NCI-H524 treated with DMSO at 0.1 percent for 48 hours (cell line): ENCODE measurements around the gene ECE1.
"Not testable (repeated sequence)": the region's sequence is repeated elsewhere in the genome, so short reads cannot be mapped to it uniquely, and the experiment has no call there.

ENCODE experiments used
- DNase-seq: peaks from one replicate; lab custom pipeline; 2025; lab: John Stamatoyannopoulos, UW

Gene ECE1

DNA sequence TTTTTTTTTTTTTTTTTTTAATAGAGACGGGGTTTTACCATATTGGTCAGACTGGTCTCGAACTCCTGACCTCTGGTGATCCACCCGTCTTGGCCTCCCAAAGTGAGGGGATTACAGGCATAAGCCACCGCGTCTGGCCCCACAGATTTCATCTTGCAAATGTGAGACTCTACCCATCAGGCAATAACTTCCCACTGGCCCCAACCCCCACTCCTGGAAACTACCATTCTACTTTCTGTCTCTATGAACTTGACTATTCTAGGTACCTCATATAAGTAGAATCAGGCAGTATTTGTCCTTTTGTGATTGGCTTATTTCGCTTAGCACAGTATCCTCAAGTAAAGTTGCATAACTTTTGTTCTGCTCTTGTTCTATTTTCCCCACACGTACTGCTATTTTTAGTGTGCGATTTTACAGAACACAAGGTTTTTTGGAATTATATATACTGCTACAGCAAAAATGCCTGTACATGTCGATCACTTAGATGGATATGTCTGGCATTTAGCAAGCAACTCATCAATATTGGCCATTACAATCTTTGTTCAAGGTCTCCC is 40.2 kb downstream of the ECE1 start:
- DNase-seq = no peak

DNA sequence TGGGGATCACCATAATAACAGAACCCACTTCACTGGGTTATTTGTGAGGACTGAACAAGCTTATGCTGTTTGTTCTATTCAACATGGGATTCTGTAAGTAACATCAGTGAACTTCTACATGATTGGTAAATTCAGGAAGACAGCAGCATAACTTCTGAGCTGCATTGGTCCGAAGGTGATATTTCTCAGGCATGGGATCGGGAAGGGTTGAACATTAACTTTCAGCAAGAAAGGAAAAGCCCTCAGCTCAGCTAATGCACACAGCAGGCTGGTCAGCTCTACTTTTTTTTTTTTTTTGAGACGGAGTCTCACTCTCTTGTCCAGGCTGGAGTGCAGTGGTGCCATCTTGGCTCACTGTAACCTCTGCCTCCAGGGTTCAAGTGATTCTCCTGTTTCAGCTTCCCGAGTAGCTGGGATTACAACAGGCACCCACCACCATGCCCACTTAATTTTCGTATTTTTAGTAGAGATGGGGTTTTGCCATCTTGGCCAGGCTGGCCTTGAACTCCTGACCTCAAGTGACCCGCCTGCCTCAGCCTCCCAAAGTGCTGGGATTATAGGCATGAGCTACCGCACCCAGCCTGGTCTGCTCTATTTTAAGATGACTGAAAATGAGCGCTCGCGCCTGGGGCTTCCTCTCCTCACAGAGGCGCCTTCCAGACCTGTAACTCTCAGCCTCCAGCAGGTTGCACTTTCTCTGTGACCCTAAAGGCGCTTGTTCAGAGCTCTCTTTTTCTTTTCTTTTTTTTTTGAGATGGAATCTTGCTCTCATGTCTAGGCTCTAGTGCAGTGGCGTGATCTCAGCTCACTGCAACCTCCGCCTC is 42.2 kb downstream of the ECE1 start:
- DNase-seq = no peak

DNA sequence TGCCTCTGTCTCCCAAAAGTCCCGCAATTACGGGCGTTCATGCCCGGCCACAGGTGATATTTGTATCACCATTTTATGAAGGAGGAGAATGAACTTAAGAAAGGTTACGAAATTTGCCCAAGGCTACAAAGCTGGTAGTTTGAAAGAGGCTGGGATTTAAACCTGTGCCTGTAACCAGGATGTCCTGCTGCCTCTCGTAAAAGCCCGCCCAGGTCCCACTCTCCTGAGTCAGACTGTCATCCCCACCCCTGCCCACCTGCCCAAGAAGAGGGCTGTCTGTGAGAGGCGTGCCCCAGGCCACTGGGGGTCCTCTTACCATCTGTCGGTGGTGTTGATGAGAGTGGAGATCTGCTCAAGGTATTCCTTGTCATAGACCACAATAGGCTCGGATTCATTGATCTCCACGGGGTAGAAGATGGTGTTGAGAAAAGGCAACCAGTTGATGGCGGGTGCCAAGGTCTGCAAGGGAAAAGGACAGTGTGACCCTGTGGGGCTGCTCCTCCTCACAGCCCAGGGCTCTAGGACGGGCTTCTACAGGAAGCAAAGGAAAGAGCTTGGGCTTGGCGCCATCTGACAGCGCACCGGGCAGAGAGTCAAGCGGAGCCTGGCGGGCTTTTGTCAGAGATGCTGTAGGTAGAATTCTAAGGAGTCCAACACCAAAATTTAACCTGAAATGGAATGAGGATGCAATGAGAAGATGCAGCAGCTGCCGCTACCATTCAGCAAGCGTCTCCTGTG is 43.2 kb downstream of the ECE1 start:
- no peak for DNase-seq

DNA sequence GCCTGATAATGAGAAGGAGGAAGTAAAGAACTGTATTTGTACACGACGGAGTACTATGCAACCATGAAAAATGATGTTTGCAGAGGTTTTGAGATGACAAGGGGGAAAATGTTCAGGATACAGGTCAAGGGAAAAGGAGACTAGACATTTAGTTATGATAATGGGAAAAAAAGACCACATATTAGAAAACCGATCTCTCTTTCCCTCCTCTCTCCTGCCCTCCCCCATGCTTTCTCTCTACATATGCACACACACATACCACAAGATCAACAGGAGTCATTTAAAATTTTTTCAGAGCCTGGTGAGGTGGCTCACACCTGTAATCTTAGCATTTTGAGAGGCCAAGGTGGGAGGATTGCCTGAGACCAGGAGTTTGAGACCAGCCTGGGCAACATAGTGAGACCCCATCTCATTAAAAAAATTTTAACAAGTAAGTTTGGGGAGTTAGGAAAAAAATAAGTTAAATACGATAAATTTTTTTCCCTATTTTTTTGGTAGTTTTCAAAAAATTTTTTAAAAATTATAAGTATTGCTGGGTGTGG is 44.5 kb downstream of the ECE1 start:
- no peak for DNase-seq

DNA sequence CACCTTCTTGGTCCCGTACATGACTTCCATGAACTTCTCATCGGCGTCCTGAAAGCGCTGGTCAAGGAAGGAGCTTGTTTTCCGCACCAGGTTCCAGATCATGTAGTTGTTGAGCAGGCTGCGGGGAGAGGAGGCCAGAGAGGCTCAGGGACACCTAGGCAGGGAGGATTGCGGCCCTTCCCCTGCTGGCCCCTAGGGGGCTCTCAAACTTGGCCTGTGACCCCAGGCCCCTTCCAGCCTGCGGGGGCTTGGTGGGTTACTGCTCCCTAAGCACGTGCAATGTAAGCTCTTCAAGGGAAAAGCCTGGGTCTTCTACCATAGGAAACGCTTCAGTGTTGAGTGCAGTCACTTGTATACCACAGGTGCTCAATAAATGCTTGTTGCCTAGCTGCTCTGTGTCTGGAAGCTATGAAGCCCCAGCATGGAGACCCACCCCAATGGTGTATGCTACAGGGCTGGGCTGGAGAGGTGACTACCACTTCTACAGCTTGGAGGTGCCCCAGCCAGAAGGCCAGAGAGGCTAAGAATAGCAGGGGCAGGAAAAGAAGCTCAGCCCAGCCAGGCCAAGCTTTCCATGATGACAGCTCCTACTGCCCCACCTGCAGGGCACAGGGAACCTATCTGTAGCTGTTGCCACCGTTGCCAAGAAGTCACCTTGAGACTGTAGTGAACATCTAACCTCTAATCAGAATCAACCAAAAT is 45.1 kb downstream of the ECE1 start:
- DNase-seq = no peak

DNA sequence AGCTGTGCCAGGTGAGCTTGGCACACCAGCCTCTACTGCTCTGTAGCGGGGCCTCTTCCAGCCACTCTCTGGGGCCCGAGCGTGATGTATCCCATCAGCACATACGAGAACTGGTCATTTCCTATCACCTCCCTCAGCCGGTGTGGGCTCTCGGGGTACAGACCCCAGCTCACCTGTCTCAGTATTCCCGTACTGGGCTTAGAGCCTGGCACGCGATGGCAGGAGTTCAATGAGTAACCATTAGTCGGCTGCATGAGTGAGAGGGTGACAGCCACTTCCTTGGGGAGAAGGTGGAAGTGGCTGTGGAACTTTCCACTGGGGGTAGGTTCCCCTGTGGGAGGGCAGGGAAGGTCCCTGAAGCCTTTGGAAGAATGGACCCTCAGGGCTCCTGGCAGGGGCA is 46.1 kb downstream of the ECE1 start:
- no peak for DNase-seq

DNA sequence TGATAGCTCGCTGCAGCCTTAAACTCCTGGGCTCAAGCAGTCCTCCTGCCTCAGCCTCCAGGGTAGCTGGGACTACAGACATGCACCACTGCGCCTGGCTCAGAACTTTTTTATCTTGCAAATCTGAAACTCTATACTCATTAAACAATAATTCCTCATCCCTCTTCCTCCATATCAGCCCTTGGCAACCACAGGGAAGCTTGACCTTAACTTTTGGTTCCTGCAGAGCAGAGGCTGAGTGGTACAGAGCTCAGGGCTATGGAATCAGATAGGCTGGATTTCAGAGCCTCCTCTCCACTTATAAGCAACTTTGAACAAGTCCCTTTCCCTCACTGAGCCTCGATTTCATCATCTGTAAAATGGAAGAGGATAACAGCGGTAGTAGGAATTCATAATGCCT is 47.4 kb downstream of the ECE1 start:
- DNase-seq = no peak

DNA sequence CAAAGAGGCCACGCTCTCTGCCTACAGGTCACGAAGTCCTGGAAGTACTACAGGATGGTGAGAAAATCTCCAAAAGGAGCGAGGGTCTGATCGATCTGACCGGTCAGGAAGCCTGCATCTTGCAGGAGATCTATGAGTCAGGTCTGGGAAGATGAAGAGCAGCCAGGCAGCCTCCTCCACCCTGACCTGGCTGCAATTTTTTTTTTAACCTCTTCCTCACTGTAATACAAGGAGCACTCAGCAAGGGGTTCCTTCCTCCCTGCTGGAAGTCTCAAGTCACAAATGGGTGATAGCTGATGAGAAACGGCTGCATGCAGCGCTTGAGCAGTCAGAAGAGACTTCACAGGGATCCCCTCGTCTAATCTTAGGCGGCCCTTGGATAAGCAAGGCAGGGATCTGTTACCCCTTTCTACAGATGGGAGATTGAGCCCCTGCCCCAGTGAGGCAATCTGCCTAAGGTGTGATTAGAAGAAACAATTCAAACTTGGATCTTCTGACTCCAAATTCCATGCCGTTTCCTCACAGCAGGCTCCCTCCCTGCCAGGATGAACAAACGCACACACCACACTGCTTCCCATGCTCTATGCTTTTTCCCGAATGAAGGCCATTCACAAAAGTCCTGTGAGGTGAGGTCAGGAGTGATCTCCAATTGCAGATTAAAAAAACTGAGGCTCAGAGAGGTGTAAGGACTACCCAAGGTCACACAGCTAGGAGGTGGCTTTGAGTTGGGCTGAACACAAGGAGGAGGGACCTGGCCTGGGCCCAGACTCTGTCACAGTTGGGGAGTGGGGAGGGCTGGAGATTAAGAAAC is 48.3 kb downstream of the ECE1 start:
- no peak for DNase-seq

DNA sequence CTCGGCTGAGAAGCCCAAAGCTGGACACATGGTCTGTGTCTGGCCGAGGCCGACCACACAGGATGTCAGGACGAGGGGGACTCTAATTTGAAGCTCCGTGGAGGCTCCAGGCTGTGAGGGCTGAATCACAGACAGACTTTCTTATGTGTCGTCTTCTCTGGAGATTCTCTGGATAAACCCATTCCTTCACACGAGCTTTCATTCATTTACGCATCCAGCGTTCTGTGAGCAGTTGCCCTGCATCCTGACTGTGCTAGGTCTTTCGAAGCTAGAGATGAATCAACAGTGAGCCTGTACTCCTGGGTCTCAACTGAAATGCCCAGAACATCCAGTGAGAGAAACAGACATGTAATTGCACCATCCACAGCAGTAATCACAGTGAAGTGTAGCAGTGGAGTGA is 49.6 kb downstream of the ECE1 start:
- no peak for DNase-seq

DNA sequence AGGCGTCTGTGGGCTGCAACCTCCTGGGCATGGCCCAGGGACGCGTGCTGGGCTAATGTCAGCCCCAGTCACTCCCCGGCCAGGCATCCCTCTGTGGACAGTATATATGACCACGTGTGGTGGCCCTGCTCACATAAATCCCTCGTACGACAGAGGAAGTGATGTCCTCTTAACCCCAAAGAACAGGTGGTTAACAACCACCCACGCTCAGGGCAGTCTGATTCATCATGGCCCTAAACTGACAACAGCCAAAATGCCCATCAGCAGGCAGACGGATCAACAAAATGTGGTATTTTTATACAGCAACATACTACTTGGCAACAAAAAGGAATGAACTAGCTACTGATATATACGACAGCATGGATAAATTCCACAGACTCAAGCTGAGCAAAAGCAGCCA is 51.0 kb downstream of the ECE1 start:
- no peak for DNase-seq

DNA sequence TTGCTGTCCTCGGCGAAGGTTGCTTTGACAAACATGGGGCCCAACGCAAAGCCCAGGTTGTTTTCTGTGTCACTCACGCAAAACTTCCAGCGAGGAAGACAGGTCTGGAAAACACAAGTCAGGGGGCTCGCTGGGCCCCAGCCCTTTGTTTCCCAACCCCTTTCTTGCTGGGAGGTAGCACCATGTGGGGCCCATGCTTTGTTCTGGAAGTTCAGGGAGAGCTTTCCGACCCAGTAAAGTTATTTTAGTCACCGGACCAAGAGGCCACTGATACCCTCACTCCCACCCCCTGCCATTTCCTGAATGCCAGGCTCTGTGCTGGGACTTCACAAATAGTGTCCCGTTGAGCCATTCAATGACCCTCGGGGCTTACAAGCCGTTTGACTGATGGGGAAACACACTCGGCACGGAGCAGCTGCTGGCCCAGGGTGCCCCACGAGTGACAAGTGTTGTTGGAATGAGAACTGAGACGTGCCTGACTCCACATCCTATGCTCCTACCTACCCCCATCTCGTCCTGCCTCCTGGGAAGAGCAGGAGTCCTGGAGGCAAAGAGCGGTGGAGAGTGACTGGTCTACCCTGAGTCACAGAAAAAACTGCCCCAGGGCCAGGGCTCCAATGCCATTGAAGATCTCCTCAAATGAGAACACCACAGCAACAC is 52.0 kb downstream of the ECE1 start:
- DNase-seq = no peak

DNA sequence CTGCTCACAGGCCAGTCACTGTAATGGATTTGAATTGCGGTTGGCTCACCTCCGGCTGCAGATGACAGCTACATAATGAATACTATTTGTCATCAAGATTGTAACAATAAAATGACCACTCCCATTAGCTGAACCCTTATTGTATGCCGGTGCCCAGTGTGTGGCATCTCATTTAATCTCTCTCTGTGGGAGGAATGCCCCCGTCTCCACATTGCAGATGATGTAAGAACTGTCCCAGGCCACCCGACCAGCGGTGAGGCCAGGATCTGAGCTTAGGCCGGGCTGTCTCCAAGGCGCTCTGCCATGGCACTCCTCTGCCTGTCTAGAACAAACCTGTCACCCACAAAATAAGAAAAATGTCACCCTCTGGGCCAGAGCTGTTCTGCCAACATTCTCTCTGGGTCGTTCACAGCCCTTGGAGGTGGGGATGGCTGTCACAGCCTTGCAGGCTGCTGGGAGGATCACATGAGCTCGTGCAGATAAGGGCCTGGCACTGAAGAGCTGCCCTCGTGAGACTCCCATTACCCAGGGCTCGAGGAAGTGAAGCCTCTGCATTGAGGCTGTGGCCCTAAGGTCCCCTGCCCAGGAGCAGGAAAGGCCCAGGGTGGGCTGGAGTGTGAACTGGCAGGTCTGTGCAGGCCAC is 52.7 kb downstream of the ECE1 start:
- DNase-seq = no peak

DNA sequence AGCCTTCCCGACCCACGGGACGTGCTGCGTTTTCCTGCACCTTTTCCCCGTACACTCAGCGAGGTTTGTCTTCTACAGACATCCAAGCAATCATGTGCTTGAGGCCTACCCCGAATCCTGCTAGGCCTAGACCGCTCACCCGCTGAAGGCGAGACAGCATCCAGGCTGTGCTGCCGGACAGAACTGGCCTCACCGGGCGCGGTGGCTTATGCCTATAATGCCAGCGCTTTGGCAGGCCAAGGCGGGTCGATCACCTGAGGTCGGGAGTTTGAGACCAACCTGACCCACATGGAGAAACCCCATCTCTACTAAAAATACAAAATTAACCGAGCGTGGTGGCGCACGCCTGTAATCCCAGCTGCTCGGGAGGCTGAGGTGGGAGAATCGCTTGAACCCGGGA is 54.1 kb downstream of the ECE1 start:
- no peak for DNase-seq

DNA sequence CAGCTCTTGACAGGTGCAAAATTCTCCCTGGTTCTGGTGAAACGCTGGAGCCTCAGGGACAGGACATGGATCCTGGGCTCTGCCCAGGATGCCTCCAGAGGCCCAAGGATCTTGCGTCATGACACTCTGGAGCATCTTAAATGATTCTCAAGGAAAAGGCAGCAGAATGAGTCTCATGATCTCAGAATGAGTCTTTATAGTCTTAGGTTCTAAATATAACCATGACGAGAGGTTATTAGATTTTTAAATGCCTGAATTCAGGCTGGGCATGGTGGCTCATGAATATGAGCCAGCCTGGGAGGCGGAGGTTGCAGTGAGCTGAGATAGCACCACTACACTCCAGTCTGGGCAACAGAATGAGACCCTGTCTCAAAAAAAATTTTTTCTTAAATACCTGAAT is 55.5 kb downstream of the ECE1 start:
- DNase-seq = no peak

DNA sequence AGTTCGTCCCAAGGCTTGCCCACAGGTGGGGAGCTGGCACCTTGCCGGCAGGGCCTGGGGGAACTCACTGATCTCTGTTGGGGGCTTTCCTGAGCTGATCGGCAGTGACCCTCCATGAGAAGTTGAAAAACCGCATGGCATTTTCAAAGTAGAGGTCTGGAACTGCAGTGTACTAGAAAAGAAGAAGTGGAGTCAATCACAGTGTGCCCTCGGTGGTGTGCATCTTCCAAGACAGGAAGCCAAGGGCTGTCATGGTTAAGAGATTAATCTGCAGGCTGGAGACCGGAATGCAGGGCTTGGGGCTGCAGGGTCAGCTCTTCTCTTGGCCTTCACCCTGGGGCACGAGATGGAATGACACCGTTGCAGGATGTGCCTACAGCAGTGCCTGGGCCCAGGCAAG is 56.8 kb downstream of the ECE1 start:
- DNase-seq = no peak

DNA sequence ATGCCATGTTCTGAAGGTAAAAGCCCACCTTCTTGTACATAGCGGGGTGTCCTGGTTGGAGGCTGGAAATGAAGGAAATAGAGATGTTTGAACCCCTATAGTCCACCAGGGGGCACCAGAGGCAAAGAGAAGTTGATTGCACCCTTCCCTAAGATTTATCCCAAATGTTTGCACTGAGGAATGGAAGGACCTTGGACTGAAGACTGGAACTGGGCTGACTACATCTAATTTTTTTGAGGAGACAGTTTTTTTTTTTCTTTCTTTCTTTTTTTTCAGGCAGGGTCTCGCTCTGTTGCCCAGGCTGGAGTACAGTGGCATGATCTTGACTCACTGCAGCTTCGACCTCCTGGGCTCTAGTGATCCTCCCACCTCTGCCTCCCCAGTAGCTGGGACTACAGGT is 58.2 kb downstream of the ECE1 start:
- no peak for DNase-seq

DNA sequence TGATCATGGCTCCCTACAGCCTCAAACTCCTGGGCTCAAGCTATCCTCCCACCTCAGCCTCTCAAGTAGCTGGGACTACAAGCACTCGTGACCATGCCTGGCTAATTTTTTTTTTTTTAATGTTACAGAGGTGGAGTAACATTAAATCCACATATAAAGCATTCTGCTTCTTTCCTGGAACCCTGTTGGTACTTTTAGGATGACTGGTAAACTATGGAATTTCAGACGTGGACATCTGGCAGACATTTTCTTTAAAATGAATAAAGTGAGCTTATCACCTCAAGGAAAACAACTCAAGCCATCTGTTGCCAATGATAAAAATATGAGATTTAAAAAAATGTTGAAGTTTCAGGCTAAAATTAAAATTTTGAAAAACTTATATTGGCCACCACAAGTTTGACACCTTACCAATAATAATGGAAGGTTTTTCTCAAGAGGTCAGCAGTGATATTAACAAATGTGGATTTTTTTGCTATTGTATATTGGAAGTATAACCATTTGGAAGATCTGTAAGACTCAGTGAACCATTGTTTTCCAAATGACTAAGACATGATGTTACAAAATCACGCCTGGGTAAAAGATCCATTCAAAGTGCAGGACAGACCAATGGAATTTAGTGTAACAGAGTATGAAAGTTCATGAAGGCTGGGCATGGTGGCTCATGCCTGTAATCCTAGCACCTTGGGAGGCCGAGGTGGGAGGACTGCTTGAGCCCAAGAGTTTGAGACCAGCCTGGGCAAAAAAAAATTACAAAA is 60.8 kb downstream of the ECE1 start:
- no peak for DNase-seq

DNA sequence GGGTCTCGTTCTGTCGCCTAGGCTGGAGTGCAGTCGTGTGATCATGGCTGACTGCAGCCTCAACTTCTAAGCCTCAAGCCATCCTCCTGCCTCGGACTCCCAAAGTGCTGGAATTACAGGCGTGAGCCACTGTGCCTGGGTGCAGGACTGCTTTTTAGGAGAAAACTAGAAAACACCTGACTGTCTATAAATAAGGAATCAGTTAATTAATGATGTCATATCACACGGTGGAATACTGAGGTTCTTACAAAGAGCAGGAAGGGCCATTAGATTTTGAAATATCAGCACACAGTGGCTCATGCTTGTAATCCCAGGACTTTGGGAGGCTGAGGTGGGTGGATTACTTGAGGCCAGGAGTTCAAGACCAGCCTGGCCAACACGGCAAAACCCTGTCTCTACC is 62.0 kb downstream of the ECE1 start:
- not testable (repeated sequence) for DNase-seq

DNA sequence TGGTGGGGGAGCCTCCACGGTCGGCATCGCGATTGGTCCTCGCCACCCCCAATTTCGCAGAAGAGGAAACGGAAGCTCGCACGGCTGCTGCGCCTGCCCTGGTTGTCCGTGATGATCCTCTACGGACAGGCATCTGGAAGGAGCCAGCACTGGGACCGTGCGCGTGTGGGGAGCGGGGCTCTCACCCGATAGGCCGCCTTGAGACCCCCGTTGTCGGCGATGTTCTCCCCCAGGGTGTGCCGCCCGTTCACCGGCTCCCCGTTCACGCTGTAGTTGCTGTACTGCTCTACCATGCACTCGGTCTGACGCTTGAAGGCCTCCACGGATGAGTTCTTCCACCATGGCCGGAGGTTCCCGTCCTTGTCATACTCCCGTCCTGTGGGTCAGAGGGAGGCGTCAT is 65.2 kb downstream of the ECE1 start:
- no peak for DNase-seq

DNA sequence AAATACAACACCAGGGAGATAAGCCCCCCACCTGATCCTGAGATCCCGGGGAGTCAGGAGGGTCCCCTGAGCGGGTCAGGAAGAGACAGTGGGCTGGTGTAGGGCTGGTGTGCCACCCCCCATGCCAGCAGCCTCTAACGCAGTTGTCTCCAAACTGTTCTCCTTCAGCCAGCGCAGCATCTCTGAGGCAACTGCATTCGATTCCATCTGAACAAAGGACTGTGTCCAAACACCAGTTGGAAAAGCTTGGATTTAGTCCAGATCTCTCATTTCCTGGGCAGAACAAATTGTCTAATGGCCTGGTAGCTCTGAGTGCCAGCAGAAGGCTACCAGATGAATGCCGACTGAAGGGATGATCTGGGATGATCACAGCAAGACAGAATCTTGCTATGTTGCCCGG is 69.4 kb downstream of the ECE1 start:
- DNase-seq = no peak
